HG03139 (cell line): Measurements from ENCODE around the gene EPHA2.
"Not testable (repeated sequence)": the region's sequence is repeated elsewhere in the genome, so short reads cannot be mapped to it uniquely, and the experiment has no call there.

Experiments
- ATAC-seq: cut with Tn5 transposase; IDR thresholded peaks from one replicate; pipeline ENCODE4 v1.9.1; 2021; ENCODE audit not compliant: unreplicated experiment

Gene EPHA2

DNA sequence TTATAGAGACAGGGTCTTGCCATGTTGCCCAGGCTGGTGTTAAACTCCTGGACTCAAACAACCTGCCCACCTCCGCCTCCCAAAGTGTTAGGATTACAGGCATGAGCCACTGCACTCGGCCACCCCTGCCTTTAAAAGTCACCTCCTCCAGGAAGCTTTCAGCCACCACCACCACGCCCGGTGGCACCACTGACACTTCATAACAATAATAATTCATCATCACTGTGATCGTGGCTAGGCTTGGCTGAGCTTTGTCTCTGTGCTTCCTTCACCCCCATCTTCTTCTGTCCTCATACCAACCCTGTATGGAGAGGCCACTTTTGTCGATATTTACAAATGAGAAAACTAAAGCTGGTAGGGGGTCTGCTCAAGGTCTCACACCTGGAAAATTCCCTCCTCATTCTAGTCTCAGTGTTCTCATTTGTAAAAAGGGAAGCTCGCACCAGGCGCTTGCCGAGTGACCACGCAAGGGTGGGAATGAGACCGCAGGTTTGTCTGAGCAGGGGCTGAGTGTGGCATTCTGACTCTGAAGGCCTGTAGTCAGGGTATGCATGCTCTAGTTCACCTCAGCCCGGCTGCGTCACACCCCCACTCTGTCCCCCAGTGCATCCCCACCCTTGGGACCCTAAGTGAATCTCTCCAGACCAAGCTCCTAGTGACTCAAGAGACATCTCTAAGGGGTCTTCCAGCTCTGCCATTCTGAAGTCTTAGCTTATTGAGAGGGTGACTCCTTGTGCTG, 12.9 kb upstream of the EPHA2 start:
- no peak for ATAC-seq

DNA sequence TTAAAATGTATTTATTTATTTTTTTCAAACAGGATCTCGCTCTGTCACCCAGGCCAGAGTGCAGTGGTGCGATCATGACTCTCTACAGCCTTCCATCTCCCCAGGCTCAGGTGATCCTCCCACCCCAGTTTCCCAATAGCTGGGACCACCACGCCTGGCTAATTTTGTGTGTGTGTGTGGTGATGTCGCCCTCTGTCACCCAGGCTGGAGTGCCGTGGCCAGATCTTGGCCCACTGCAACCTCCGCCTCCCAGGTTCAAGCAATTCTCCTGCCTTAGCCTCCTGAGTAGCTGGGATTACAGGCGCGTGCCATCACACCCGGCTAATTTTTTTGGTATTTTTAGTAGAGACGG, 12.3 kb upstream of the EPHA2 start:
- ATAC-seq = not testable (repeated sequence)

DNA sequence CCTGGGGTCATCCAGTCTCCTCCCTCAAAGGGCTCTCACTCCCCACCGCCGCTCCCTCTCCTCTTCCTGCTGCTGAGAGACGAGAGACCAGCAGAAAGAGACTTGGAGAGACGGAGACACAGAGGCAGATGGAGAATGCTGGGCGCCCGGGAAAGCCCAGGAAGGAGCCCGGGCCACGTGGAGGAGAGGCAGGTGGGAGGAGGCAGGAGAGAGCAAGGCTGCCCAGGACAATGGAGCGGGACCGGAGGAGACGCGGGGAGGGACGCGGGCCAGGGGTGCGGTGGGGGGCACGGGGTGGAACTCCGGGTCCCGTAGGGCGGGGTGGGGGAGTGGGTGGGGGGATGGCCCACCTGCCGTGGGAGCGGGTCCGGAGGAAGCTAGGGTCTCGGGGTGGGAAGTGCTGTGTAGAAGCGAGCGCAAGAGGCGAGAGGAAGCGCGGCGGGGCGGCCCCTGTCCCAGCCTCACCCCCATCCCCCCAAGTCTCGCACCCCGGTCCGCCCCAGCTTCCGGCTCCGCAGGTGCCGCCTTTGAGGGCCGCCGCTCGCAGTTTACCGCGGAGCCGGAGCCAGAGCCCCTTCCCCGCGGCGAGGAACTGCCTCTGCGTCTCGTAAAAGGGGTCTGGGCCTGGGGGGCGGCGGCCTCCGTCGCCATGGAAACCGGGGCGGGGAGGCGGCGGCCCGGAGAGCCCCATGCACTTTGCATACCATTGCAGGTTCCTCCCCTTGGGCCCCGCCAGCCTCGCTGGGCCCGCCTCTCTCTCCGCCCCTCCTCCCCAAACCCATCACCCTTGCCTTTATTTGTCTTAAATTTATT, 11.7 kb upstream of the EPHA2 start:
- ATAC-seq = no peak

DNA sequence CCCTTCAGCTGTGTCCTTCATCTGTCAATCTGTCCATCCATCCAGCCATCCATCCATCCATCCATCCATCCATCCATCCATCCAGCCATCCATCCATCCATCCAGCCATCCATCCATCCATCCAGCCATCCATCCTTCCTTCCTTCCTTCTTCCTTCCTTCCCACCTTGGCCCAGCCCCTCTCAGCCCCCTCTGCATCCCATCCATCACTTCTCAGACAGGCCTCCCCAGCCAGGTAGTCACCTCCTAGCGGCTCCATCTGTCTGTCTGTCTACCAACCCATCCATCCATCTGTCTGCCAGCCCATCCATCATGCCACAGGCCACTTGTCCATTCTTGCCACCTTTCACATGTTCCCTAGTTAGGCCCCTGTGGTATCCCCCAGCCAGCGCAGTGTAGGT, 10.2 kb upstream of the EPHA2 start:
- ATAC-seq = no peak

DNA sequence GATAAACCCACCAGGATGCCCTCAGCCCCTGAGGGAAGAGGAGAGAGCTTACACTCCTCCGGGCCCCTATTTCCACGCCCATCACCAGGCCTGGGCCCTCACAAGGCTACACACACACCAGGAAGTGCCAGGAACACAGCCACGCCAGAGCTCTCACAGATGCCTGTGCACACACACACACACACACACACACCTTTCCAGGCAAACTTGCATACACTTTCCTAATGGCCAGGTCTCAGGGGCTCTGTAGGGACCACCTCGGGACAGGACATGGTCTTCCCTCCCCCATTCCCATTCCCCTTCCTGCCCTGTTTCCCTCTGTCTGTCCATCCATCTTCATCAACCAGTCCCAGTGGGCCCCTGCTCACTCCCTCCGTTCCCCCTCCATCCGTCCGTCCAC, 9.7 kb upstream of the EPHA2 start:
- no peak for ATAC-seq

DNA sequence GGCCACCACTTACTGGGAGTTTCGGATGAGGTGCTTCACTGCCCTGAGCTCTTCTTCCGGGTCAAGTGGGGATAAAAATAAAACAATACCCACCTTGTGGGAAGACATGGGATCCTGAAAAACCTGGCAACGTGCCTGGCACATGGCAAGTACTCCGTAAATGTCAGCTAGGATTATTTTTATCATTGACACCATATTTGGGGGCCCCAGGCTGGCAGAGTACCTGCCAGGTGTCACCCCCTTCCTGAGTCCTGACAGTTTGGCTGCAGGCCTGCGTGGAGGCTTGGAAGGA, 9.2 kb upstream of the EPHA2 start:
- no peak for ATAC-seq

DNA sequence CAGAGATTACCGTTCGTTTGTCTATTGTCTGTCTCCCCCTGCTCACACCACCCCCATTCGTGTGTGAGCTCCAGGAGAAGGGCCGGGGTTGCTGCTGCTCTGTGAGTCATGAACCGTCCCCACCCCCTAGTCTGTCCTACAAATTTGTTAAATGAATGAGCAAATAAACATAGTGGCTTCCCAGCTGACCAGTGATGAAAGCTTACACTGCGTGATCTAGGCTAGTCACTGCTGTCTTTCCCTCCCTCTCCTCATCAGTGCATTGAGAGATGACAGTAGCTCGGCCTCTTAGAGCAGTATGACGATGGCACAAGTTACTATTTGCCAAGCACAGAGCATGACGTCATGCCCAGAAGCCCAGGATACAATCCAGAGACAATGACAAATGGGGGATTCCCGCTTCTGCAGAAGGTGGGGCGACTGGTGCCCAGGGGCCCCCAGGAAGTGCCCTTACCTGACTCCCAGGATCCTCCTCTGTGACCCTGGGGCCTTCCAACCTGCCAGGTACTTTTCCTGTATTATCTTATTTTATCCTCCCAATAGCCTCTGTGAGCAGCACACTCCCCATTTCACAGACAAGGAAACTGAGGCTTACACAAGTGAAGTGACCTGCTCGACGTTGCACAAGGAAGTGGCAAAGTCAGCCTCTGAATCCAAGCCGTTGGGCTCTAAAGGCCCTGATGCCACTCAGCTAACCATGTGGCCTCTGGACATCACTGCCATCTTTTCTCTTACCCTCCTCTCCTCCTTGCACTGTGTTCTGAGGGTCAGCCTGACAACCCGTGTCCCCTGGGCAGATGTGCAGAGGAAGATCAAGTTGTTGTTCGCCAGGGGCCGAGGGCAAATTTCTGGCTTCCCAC, 8.6 kb upstream of the EPHA2 start:
- ATAC-seq = no peak

DNA sequence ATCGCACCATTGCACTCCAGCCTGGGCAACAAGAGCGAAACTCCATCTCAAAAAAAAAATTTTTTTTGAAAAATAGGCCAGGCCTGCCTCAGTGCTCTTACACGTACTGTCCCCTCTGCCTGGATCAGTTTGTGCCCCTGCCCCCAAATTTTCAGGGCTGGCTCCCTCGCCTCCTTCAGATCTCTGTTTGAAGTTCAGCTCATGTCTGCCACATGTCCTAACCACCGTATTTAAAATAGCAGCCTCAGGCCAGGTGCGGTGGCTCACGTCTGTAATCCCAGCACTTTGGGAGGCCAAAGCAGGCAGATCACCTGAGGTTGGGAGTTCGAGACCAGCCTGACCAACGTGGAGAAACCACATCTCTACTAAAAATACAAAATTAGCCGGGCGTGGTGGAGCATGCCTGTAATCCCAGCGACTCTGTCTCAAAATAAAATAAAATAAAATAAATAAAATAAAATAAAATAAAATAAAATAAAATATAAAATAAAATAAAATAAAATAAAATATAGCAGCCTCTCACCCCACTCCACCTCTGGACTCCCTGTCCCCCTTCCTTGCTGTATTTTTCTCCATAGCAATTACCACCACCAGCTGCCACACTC, 7.8 kb upstream of the EPHA2 start:
- ATAC-seq = not testable (repeated sequence)

DNA sequence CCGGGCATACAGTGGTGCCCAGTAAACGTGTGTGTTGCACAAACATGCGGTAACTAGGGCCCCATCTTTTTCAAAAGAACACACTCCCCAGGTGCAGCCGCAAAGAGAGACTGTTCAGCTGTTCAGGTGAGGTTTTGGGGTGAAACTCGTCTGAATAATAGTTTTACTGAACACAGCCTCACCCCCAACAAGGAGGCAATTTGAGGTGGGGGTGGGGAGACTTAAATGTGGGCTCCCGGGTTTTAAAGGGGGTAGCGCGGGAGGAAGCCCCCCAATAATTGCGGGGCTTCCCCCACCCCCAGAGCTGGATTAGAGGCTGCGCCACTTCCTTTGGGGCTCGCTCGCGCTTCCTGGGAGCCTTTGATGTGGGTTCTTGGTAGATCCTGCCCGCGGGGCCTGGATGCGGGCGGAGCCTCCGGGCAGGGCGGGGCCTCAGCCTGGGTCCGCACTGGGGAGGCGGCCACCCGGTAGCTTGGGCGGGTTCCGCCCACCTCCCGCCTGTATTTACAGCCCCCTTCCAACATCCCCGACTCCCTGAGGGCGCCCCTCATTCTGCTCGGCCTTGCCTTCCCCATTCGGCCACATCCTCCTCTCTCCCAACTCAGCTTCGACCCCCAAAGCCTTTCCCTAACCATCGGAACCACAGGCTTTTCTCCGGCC, 6.4 kb upstream of the EPHA2 start:
- no peak for ATAC-seq

DNA sequence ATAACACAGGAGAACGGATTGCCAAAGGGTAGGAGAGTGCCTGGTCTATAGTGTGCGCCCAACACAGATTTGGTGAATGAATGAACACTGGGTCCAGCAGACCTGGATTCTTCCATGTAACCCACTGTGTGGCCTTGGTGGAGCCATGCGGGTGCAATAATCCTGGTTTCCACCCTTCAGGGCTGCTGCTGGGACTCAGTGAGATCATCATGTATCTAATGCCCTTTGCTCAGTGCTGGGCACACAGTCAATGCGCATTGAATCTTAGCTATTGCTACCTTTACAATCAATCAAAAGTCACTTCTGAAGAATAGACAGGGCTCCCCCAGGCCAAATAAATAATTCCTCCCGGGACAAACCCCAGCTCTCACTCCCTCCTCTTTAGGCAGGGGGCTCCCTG, 5.8 kb upstream of the EPHA2 start:
- ATAC-seq = no peak

DNA sequence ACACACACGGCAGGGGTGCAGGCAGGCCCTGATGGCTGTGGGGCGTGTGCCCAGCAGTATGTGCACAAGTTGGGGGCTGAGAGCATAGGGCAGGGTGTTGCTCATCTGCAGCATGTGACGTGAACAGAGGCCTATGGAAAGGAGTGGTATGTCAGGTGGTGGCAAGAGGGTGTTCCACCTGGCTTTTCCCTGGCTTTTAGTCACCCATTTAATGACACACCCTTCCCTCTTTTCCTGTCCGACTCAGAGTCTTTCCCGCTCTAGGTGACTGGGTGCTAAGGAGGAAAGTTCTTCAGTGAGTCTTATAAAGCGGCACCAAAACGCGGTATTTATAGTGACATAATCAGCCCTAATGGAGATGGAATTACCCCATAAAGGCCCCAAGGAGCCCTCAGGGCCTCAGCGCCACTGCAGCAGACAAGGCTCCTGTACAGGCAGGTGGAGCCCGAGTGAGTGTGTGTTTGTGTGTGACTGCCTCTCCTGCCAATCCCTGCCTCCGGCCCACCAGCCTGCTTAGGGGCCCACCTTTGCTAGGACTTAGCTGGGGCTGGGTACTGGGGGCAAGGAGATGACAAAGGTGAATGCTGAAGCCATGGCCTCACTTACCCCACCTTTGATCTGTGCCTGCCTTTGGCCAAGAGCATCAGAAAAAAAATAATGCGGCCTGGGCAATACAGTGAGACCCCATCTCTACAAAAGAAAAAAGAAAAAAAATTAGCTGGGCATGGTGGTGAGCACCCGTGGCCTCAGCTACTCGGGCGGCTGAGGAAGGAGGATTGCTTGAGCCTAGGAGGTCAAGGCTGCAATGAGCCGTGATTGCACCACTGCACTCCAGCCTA, 3.3 kb upstream of the EPHA2 start:
- no peak for ATAC-seq

DNA sequence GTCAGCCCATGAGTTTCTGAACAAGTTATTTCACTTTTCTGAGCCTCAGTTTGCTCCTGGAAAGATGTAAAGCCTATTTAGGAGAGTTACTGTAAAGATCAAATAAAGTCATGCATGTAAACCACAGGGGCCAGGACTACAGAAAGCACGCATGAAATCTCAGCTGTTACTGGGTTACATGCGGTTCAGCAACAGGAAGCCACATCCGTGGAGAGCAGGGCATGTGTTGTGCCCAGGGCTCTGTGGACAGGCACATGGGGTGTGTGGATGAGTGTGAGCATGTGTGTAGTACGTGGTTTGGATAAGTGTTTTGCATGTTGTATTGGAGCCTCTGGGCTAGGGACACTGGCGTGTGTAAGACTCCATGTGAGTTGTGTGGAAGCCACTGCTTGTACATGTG, 2.2 kb upstream of the EPHA2 start:
- no peak for ATAC-seq

DNA sequence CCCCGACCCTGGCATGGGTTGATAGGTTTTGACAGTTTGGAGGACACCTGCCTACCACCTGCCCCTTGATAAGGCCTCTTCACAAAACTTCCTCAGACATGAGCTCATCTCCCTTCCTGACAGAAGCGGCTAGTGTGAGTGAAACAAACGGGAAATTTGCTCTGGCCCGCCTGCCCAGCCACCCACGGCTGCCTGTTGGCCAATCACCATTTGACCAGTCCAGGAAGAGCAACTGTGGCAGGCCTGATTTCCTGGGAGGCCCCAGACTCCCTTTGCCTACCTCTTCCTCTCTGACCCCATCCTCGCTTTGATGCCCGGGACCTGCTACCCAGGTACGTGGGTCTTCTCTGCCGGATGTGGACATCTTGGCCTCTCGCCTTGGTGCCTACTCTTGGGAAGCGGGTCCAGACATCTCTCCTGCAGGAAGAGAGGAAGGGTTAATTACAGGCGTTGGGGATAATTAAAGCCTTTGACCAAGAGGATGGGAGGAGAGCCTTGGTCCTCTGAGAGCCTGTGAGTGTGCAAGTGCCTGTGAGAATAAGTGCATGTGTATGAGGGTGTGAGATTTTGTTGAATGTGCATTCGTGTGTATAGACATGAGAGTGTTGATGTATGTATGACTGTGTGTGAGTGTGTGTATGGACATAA, 1.1 kb upstream of the EPHA2 start:
- ATAC-seq = no peak

DNA sequence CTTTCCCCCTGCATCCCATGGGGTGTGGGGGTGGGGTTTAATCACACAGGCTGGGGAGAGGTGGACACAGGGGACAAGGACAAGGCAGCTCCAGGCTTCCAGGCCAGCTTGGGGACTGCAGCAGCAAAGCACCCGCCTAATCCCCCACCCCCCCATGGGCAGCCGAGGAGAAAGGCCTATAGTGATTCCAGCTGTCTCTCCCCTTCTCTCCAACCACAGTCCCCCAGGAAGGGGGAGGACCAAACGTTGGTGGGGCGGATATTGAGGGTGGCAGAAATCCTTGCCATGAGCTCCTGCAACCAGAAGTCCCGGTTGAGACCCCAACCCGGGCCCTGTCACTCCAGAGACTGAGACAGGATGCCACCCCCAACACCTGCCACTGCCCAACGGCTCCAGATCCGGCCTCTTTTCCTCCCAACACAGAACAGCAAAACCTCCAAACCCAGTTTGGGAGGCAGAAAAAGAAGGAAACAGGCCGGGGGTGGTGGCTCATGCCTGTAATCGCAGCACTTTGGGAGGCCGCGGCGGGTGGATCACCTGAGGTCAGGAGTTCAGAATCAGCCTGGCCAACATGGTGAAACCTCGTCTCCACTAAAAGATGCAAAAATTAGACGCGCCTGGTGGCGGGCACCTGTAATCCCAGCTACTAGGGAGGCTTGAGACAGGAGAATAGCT, 1.7 kb downstream of the EPHA2 start:
- no peak for ATAC-seq

DNA sequence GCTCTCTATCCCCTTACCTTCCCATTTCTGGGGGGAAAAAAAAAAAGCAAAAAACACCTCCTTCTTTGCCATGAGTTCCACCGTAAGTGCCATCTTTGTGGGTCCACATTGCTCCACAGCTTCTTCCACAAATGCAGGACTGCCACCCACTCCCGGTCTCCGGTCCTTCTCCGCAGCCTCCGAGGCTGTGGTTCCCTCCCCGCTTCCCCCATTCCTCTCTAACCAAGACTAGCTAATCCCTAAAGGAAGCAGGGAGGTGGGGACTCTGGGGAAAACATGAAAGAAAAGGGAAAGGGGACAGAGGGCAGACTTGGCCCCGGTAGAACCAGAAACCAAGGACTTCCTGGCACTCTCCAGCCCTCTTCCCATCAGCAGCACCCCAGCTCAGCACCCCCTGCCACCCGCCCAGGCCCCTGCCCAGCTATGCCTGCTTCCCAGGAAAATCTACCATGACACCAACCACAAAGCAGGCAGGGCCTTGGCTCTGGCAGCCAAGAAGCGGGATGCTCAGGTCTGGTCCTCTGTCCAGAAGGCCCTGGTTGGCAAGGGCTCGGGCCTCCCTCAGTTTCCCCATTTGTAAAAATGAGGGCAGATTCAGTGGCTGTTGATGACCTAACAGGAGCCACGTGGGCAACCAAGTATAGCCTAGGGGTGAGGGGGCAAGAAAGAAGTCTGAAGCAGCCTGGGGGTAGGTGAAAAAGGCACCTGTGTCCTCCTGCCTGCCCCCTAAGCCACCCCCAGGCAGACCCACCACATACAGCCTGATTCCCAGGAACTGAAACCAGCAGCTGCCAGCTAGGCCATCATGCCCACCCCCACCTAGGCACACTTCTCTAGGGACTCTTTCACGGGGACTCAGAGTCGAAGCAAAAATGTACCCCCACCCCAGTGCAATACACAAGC, 2.5 kb downstream of the EPHA2 start:
- no peak for ATAC-seq

DNA sequence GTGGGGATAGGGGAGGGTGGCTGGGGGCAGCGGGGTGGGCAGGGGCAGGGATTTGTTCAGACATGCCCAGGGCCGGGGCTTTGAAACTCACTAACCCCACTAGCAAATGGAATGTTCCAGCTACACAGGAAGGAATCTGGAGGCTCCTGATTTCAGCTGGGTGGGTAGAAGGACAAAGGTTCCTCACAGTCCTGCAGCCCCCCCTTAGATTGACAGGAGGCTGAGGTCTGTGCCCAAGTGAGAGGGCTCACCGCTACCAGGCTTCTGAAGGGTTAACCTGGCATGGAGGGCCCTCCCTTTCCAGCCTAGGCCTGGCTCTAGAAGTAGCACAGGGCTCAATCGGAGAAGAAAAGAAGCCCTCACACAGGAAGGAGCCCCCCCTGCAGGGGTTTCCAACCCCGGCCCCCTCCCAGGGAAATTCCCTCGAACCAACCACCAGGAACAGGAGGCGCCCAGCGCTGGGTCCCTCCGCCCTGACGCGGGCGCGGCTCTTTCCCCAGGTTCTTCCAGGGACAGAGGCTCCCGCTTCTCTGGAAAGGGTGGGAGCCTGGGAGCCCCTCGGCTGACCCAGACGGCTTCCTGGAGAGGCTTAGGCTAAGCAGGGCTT, 3.3 kb downstream of the EPHA2 start:
- ATAC-seq = no peak

DNA sequence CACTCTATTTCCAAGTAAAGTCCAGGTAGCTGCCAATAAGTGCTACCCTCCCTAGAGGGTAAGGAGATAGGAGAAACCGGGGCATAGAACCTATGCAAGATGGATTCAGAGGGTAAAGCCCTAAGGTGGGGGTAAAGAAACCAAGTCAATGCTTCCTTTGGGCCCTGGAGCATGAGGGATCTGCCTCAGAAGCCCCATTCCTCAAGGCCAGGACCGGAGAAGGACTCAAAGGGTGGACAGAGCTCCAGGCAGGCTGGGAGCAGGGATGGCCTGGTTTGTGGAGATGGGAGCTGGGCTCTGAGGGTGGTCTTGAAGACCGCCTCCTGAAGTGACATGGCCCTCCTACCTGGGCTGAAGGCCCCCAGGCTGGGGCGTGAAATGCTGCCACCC, 3.9 kb downstream of the EPHA2 start:
- no peak for ATAC-seq
